MG63 (cell line): ENCODE data around the gene ZNF385D. TPM values are rescaled to one million over a fixed set of nuclear protein-coding genes. Genes with fewer than 3 reads are reported as not detected.

Experiments
- DNase-seq: peaks from one replicate; pipeline ENCODE4 v3.0.0-alpha.2; 2020
- H3K27me3 ChIP-seq: fragments of 250-450 bp; sonication (Bioruptor Pico); 2 replicates; pipeline ENCODE4 v1.5.1; 2020; ENCODE audit warnings: mild to moderate bottlenecking, moderate library complexity
- H3K36me3 ChIP-seq: fragments of 250-450 bp; sonication (Bioruptor Pico); 2 replicates; pipeline ENCODE4 v1.5.1; 2020; ENCODE audit warnings: mild to moderate bottlenecking, moderate library complexity
- H3K4me3 ChIP-seq: fragments of 250-450 bp; sonication (Bioruptor Pico); 2 replicates; pipeline ENCODE4 v1.5.1; 2020; ENCODE audit warnings: mild to moderate bottlenecking, moderate library complexity
- H3K9me3 ChIP-seq: fragments of 250-450 bp; sonication (Bioruptor Pico); 2 replicates; pipeline ENCODE4 v1.5.1; 2020; ENCODE audit warnings: mild to moderate bottlenecking, moderate library complexity
- total RNA-seq: library from RNA; depleted of rRNA; stranded (reverse); fragments of >200 nt; shearing (Covaris generic); gene quantifications from 2 replicates; pipeline ENCODE4 v1.2.3, GENCODE V29; 2014; ENCODE audit warnings: low replicate concordance

ZNF385D gene
- total RNA-seq, 1 experiment from 2014 or later, result 3.9 TPM

GRCh38 chr3:21466476-21466875 is 284.5 kb downstream of the ZNF385D start:
- H3K27me3 ChIP-seq, result no peaks in the 10 kb centered on the region
- H3K9me3 ChIP-seq, result no peaks in the 10 kb centered on the region
- no peak overlapping the region for H3K4me3 ChIP-seq
- no peaks in the 10 kb centered on the region for H3K36me3 ChIP-seq
- no peak for DNase-seq

- H3K4me3 ChIP-seq, result no peak overlapping the region
- no peak for DNase-seq
- H3K27me3 ChIP-seq, result no peaks in the 10 kb centered on the region
- H3K36me3 ChIP-seq, result no peaks in the 10 kb centered on the region
- H3K9me3 ChIP-seq, result no peaks in the 10 kb centered on the region
Measured at GRCh38 chr3:21464746-21465145, 286.3 kb downstream of the ZNF385D start.

- DNase-seq, result no peak
- Histone ChIP-seq H3K9me3 (no peaks in the 10 kb centered on the region), H3K27me3 (no peaks in the 10 kb centered on the region), H3K4me3 (no peak overlapping the region), H3K36me3 (no peaks in the 10 kb centered on the region)
Measured at GRCh38 chr3:21463319-21463718, 287.7 kb downstream of the ZNF385D start.

- H3K9me3 ChIP-seq, result no peaks in the 10 kb centered on the region
- DNase-seq, result no peak
- no peaks in the 10 kb centered on the region for H3K27me3 ChIP-seq
- no peaks in the 10 kb centered on the region for H3K36me3 ChIP-seq
- H3K4me3 ChIP-seq, result no peak overlapping the region
Measured at GRCh38 chr3:21462141-21462540, 288.9 kb downstream of the ZNF385D start.

GRCh38 chr3:21457084-21457483 is 293.9 kb downstream of the ZNF385D start:
- Histone ChIP-seq H3K4me3 (no peak overlapping the region), H3K27me3 (no peaks in the 10 kb centered on the region), H3K36me3 (no peaks in the 10 kb centered on the region), H3K9me3 (no peaks in the 10 kb centered on the region)
- no peak for DNase-seq

GRCh38 chr3:21449738-21450137 is 301.3 kb downstream of the ZNF385D start:
- DNase-seq, result no peak
- Histone ChIP-seq H3K27me3 (no peaks in the 10 kb centered on the region), H3K36me3 (no peaks in the 10 kb centered on the region), H3K9me3 (no peaks in the 10 kb centered on the region), H3K4me3 (no peak overlapping the region)

- H3K36me3 ChIP-seq, result no peaks in the 10 kb centered on the region
- no peaks in the 10 kb centered on the region for H3K9me3 ChIP-seq
- DNase-seq, result no peak
- no peak overlapping the region for H3K4me3 ChIP-seq
- no peaks in the 10 kb centered on the region for H3K27me3 ChIP-seq
Measured at GRCh38 chr3:21447476-21448151, 303.4 kb downstream of the ZNF385D start.

- Histone ChIP-seq H3K4me3 (no peak overlapping the region), H3K27me3 (no peaks in the 10 kb centered on the region), H3K9me3 (no peaks in the 10 kb centered on the region), H3K36me3 (no peaks in the 10 kb centered on the region)
- DNase-seq, result no peak
Measured at GRCh38 chr3:21446945-21447475, 304.0 kb downstream of the ZNF385D start.

GRCh38 chr3:21446027-21446426 is 305.0 kb downstream of the ZNF385D start:
- DNase-seq, result no peak
- no peaks in the 10 kb centered on the region for H3K36me3 ChIP-seq
- no peak overlapping the region for H3K4me3 ChIP-seq
- no peaks in the 10 kb centered on the region for H3K27me3 ChIP-seq
- H3K9me3 ChIP-seq, result no peaks in the 10 kb centered on the region

GRCh38 chr3:21441821-21442220 is 309.2 kb downstream of the ZNF385D start:
- Histone ChIP-seq H3K4me3 (no peak overlapping the region), H3K27me3 (no peaks in the 10 kb centered on the region), H3K9me3 (no peaks in the 10 kb centered on the region), H3K36me3 (no peaks in the 10 kb centered on the region)
- DNase-seq, result no peak

- no peaks in the 10 kb centered on the region for H3K9me3 ChIP-seq
- H3K36me3 ChIP-seq, result no peaks in the 10 kb centered on the region
- DNase-seq, result no peak
- H3K27me3 ChIP-seq, result no peaks in the 10 kb centered on the region
- no peak overlapping the region for H3K4me3 ChIP-seq
Measured at GRCh38 chr3:21436835-21437234, 314.2 kb downstream of the ZNF385D start.

- no peak overlapping the region for H3K4me3 ChIP-seq
- H3K36me3 ChIP-seq, result no peaks in the 10 kb centered on the region
- no peaks in the 10 kb centered on the region for H3K9me3 ChIP-seq
- no peaks in the 10 kb centered on the region for H3K27me3 ChIP-seq
- peak; percentile 37 for DNase-seq
Measured at GRCh38 chr3:21435871-21436270, 315.1 kb downstream of the ZNF385D start.

- no peaks in the 10 kb centered on the region for H3K9me3 ChIP-seq
Measured at GRCh38 chr3:21434310-21434709, 316.7 kb downstream of the ZNF385D start.

GRCh38 chr3:21433751-21434150 is 317.3 kb downstream of the ZNF385D start:
- no peak for DNase-seq
- H3K27me3 ChIP-seq, result no peaks in the 10 kb centered on the region
- H3K36me3 ChIP-seq, result no peaks in the 10 kb centered on the region
- no peaks in the 10 kb centered on the region for H3K9me3 ChIP-seq
- no peak overlapping the region for H3K4me3 ChIP-seq

More at GRCh38 chr3:21434310-21434709, 316.7 kb downstream of the ZNF385D start:
- H3K36me3 ChIP-seq, result no peaks in the 10 kb centered on the region
- DNase-seq, result no peak
- no peaks in the 10 kb centered on the region for H3K27me3 ChIP-seq
- no peak overlapping the region for H3K4me3 ChIP-seq

- Histone ChIP-seq H3K4me3 (no peak overlapping the region), H3K36me3 (no peaks in the 10 kb centered on the region), H3K27me3 (no peaks in the 10 kb centered on the region), H3K9me3 (no peaks in the 10 kb centered on the region)
- no peak for DNase-seq
Measured at GRCh38 chr3:21426920-21427319, 324.1 kb downstream of the ZNF385D start.

GRCh38 chr3:21425715-21426114 is 325.3 kb downstream of the ZNF385D start:
- no peaks in the 10 kb centered on the region for H3K27me3 ChIP-seq
- no peak overlapping the region for H3K4me3 ChIP-seq
- no peak for DNase-seq
- H3K36me3 ChIP-seq, result no peaks in the 10 kb centered on the region
- H3K9me3 ChIP-seq, result no peaks in the 10 kb centered on the region

- Histone ChIP-seq H3K4me3 (no peak overlapping the region), H3K9me3 (no peaks in the 10 kb centered on the region), H3K36me3 (no peaks in the 10 kb centered on the region), H3K27me3 (no peaks in the 10 kb centered on the region)
- DNase-seq, result no peak
Measured at GRCh38 chr3:21421096-21421495, 329.9 kb downstream of the ZNF385D start.

GRCh38 chr3:21417991-21418390 is 333.0 kb downstream of the ZNF385D start:
- no peak overlapping the region for H3K4me3 ChIP-seq
- no peaks in the 10 kb centered on the region for H3K27me3 ChIP-seq
- H3K36me3 ChIP-seq, result no peaks in the 10 kb centered on the region
- no peak for DNase-seq
- H3K9me3 ChIP-seq, result no peaks in the 10 kb centered on the region
